GM12878 (cell line): ENCODE measurements around the gene FOXP1. TPM values are rescaled to one million over a fixed set of nuclear protein-coding genes. Genes with fewer than 3 reads are reported as not detected.

Experiments used
- BHLHE40 ChIP-seq, 2 experiments: fragments of 450-650 bp in 1 of 2; IDR thresholded peaks; 2 replicates each; pipeline ENCODE4 v1.6.1; 2011 to 2017; ENCODE audit warnings: low read depth in 2 of 2, borderline replicate concordance in 1 of 2, improper control_type of control experiment in 1 of 2, low read length in 1 of 2, mild to moderate bottlenecking in 1 of 2
- CBX5 ChIP-seq: sonication (generic); IDR thresholded peaks from 2 replicates; pipeline ENCODE4 v1.6.1; 2016; ENCODE audit warnings: low read depth, moderate library complexity, mild to moderate bottlenecking, inconsistent platforms
- CEBPB ChIP-seq, 2 experiments: fragments of 150-350 bp in 1 of 2; IDR thresholded peaks; 2 replicates each; pipeline ENCODE4 v1.6.1; 2012 to 2014; ENCODE audit warnings: low read depth in 2 of 2, low read length in 2 of 2, borderline replicate concordance in 1 of 2, inconsistent platforms in 1 of 2
- CHD2 ChIP-seq: IDR thresholded peaks from 2 replicates; pipeline ENCODE4 v1.6.1; 2011; ENCODE audit warnings: low read depth, low read length, improper control_type of control experiment, borderline replicate concordance
- CREB1 ChIP-seq: IDR thresholded peaks from 2 replicates; pipeline ENCODE4 v1.6.1; 2012; ENCODE audit warnings: low read depth, mild to moderate bottlenecking, inconsistent platforms
- EZH2 ChIP-seq: IDR thresholded peaks from 2 replicates; pipeline ENCODE4 v1.6.1; 2012; ENCODE audit warnings: low read depth, mild to moderate bottlenecking, control low read depth, inconsistent platforms, low read length, borderline replicate concordance; ENCODE audit not compliant: control insufficient read depth
- JUNB ChIP-seq: IDR thresholded peaks from 2 replicates; pipeline ENCODE4 v1.6.1; 2016; ENCODE audit warnings: antibody characterized with exemption, mild to moderate bottlenecking
- MEF2A ChIP-seq: IDR thresholded peaks from 2 replicates; pipeline ENCODE4 v1.6.1; 2011; ENCODE audit warnings: low read depth, mild to moderate bottlenecking, low read length, moderate library complexity; ENCODE audit not compliant: insufficient read depth
- NBN ChIP-seq: fragments of 450-650 bp; IDR thresholded peaks from 2 replicates; pipeline ENCODE4 v1.6.1; 2016
- NFIC ChIP-seq: IDR thresholded peaks from 2 replicates; pipeline ENCODE4 v1.6.1; 2012; ENCODE audit warnings: low read depth, mild to moderate bottlenecking, inconsistent platforms, low read length, moderate library complexity
- NR2C1 ChIP-seq: fragments of 450-650 bp; IDR thresholded peaks from 2 replicates; pipeline ENCODE4 v1.6.1; 2017; ENCODE audit warnings: antibody characterized with exemption, mild to moderate bottlenecking, moderate library complexity
- NR2C2 ChIP-seq: IDR thresholded peaks from 2 replicates; pipeline ENCODE4 v1.6.1; 2011; ENCODE audit warnings: borderline replicate concordance, low read depth; ENCODE audit not compliant: control insufficient read depth, insufficient read length
- NR2F1 ChIP-seq: fragments of 450-650 bp; conservative IDR thresholded peaks from 2 replicates; pipeline ENCODE4 v1.6.1; 2017; ENCODE audit warnings: mild to moderate bottlenecking
- PML ChIP-seq: IDR thresholded peaks from 2 replicates; pipeline ENCODE4 v1.6.1; 2012; ENCODE audit warnings: low read length, inconsistent platforms
- POU2F2 ChIP-seq: IDR thresholded peaks from 3 replicates; pipeline ENCODE4 v1.6.1; 2011; ENCODE audit warnings: low read depth, mild to moderate bottlenecking, low read length, borderline replicate concordance
- RUNX3 ChIP-seq: IDR thresholded peaks from 2 replicates; pipeline ENCODE4 v1.6.1; 2012; ENCODE audit warnings: low read length, inconsistent platforms
- SIN3A ChIP-seq: IDR thresholded peaks from 2 replicates; pipeline ENCODE4 v1.6.1; 2012; ENCODE audit warnings: low read depth, low read length, improper control_type of control experiment
- SIX5 ChIP-seq: IDR thresholded peaks from 2 replicates; pipeline ENCODE4 v1.6.1; 2011; ENCODE audit warnings: mild to moderate bottlenecking, low read depth, low read length, moderate library complexity; ENCODE audit not compliant: severe bottlenecking
- SMC3 ChIP-seq: IDR thresholded peaks from 2 replicates; pipeline ENCODE4 v1.6.1; 2011; ENCODE audit warnings: low read length, improper control_type of control experiment, borderline replicate concordance
- SPI1 ChIP-seq: IDR thresholded peaks from 2 replicates; pipeline ENCODE4 v1.6.1; 2011; ENCODE audit warnings: low read depth, mild to moderate bottlenecking, low read length, moderate library complexity, borderline replicate concordance; ENCODE audit not compliant: insufficient read depth
- SREBF2 ChIP-seq: IDR thresholded peaks from 2 replicates; pipeline ENCODE4 v1.6.1; 2012; ENCODE audit warnings: mild to moderate bottlenecking, low read length
- TCF3 ChIP-seq: IDR thresholded peaks from 2 replicates; pipeline ENCODE4 v1.6.1; 2012; ENCODE audit warnings: low read depth, mild to moderate bottlenecking, low read length, borderline replicate concordance; ENCODE audit not compliant: insufficient read depth
- ZBED1 ChIP-seq: IDR thresholded peaks from 2 replicates; pipeline ENCODE4 v1.6.1; 2016; ENCODE audit warnings: borderline replicate concordance
- ZNF24 ChIP-seq: fragments of 450-650 bp; IDR thresholded peaks from 2 replicates; pipeline ENCODE4 v1.6.1; 2017; ENCODE audit warnings: antibody characterized with exemption, mild to moderate bottlenecking
- ZNF384 ChIP-seq: IDR thresholded peaks from 2 replicates; pipeline ENCODE4 v1.6.1; 2012; ENCODE audit warnings: low read depth, mild to moderate bottlenecking, low read length, improper control_type of control experiment, borderline replicate concordance
- polyA plus RNA-seq, 11 experiments: library from polyadenylated mRNA; depleted of rRNA in 4 of 11; unstranded in 6 of 11; stranded (reverse) in 5 of 11; fragments of >200 nt; fragmentation: Nextera tagmentation in 4 of 11; fragmentation: Illumina TruSeq in 1 of 11; extraction: Ambion mirVana in 4 of 11; extraction: Trizol in 1 of 11; gene quantifications; 1 replicate in 1 of 11; 2 replicates in 10 of 11; pipeline versions ENCODE4 v1.2.1 to v1.2.3, GENCODE V29; 2011 to 2016; ENCODE audit warnings: inconsistent platforms in 2 of 11, missing spikeins in 2 of 11, low read depth in 1 of 11
- total RNA-seq, 4 experiments: library from RNA; depleted of rRNA in 3 of 4; stranded (reverse); fragments of >200 nt in 3 of 4; fragmentation: Illumina TruSeq in 1 of 4; extraction: Trizol in 1 of 4; gene quantifications; 2 replicates each; pipeline versions ENCODE4 v1.2.1 to v1.2.3, GENCODE V29; 2013 to 2021
- TF ChIP-seq, protein P1 (sequence below): fragments of 450-650 bp; IDR thresholded peaks from 2 replicates; pipeline ENCODE4 v1.6.1; 2016; ENCODE audit warnings: mild to moderate bottlenecking, moderate library complexity, borderline replicate concordance
- TF ChIP-seq, protein P2 (sequence below): fragments of 450-650 bp; IDR thresholded peaks from 2 replicates; pipeline ENCODE4 v1.6.1; 2017; ENCODE audit warnings: low read depth, mild to moderate bottlenecking, moderate library complexity

The FOXP1 gene
- total and polyA plus RNA-seq, 10 of the 15 experiments (the other 5 are each of a cell fraction or from before 2014, with no cell fraction given), result 0.05 to 1.6 (median 0.20) TPM; not detected in 1

DNA sequence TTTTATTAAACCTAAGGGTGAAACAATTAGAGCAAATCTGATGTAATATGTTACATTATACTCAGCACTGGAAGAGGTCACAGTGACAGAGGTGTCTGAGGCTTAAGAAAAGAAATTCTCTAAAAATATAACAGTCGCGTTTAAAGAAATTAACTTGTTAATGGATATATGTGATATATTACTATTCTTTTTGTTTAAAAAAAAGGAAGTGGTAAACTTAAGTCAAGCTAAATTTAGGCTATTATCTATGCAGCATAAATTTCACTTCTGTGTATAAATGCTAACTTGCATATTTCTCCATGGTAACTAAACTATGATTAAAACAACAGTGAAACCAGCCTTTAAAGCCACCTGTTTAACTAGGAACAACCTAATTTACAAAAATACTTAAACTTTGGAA lies 191.3 kb downstream of the FOXP1 start (continued):
- TF ChIP-seq BHLHE40 (IDR thresholded peaks at IDR 0.05; ENCODE audit: borderline replicate concordance in 1 of 2, low read depth in 2 of 2, low read length in 1 of 2), result peak; percentile 33 to 36; a peak in 2 of 4 replicates
- TF ChIP-seq RUNX3, result peak; percentile 74
- peak; percentile 45; the same call in 1 of the 2 replicates for TF ChIP-seq ZBED1
- TF ChIP-seq CHD2, result 0 out of 2 replicates have a peak, but pooled peaks have one; percentile 7
- peak; percentile 86 for TF ChIP-seq NFIC
- TF ChIP-seq POU2F2, result 0 out of 3 replicates have a peak, but pooled peaks have one; percentile 23
- TF ChIP-seq CBX5, result no peak
- TF ChIP-seq SPI1, result peak; percentile 88
- 0 out of 2 replicates have a peak, but pooled peaks have one; percentile 30 for TF ChIP-seq NBN
- no peak for TF ChIP-seq EZH2
- TF ChIP-seq, protein P1, sequence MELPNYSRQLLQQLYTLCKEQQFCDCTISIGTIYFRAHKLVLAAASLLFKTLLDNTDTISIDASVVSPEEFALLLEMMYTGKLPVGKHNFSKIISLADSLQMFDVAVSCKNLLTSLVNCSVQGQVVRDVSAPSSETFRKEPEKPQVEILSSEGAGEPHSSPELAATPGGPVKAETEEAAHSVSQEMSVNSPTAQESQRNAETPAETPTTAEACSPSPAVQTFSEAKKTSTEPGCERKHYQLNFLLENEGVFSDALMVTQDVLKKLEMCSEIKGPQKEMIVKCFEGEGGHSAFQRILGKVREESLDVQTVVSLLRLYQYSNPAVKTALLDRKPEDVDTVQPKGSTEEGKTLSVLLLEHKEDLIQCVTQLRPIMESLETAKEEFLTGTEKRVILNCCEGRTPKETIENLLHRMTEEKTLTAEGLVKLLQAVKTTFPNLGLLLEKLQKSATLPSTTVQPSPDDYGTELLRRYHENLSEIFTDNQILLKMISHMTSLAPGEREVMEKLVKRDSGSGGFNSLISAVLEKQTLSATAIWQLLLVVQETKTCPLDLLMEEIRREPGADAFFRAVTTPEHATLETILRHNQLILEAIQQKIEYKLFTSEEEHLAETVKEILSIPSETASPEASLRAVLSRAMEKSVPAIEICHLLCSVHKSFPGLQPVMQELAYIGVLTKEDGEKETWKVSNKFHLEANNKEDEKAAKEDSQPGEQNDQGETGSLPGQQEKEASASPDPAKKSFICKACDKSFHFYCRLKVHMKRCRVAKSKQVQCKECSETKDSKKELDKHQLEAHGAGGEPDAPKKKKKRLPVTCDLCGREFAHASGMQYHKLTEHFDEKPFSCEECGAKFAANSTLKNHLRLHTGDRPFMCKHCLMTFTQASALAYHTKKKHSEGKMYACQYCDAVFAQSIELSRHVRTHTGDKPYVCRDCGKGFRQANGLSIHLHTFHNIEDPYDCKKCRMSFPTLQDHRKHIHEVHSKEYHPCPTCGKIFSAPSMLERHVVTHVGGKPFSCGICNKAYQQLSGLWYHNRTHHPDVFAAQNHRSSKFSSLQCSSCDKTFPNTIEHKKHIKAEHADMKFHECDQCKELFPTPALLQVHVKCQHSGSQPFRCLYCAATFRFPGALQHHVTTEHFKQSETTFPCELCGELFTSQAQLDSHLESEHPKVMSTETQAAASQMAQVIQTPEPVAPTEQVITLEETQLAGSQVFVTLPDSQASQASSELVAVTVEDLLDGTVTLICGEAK, result peak; percentile 37; the same call in 1 of the 2 replicates
- no peak for TF ChIP-seq CREB1
- no peak for TF ChIP-seq NR2C1
- TF ChIP-seq SMC3, result no peak
- peak; percentile 54; the same call in 1 of the 2 replicates for TF ChIP-seq PML
- 0 out of 2 replicates have a peak, but pooled peaks have one; percentile 35 for TF ChIP-seq TCF3
- peak; percentile 91 for TF ChIP-seq MEF2A
- TF ChIP-seq SIX5, result no peak
- no peak for TF ChIP-seq SREBF2
- no peak for TF ChIP-seq SIN3A
- TF ChIP-seq, protein P2, sequence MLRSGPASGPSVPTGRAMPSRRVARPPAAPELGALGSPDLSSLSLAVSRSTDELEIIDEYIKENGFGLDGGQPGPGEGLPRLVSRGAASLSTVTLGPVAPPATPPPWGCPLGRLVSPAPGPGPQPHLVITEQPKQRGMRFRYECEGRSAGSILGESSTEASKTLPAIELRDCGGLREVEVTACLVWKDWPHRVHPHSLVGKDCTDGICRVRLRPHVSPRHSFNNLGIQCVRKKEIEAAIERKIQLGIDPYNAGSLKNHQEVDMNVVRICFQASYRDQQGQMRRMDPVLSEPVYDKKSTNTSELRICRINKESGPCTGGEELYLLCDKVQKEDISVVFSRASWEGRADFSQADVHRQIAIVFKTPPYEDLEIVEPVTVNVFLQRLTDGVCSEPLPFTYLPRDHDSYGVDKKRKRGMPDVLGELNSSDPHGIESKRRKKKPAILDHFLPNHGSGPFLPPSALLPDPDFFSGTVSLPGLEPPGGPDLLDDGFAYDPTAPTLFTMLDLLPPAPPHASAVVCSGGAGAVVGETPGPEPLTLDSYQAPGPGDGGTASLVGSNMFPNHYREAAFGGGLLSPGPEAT, result peak; percentile 58; the same call in 1 of the 2 replicates
- peak; percentile 18; the same call in 1 of the 2 replicates for TF ChIP-seq ZNF384
- peak in 1 of 2 experiments; percentile 34; a peak in 1 of 4 replicates for TF ChIP-seq CEBPB (IDR thresholded peaks at IDR 0.05; ENCODE audit: borderline replicate concordance in 1 of 2, low read depth in 2 of 2, low read length in 2 of 2)
- TF ChIP-seq ZNF24, result 0 out of 2 replicates have a peak, but pooled peaks have one; percentile 20
- TF ChIP-seq JUNB, result peak; percentile 64
- TF ChIP-seq NR2C2, result no peak
- TF ChIP-seq NR2F1, result peak; percentile 75
